Esophagus squamous epithelium (tissue), 5 donors: Measurements from ENCODE around the gene DALRD3. TPM values are rescaled to one million over a fixed set of nuclear protein-coding genes. Genes with fewer than 3 reads are reported as not detected.

Experiments used
- DNase-seq: peaks from one replicate; lab custom pipeline; 2025; lab: John Stamatoyannopoulos, UW
- H3K27ac ChIP-seq, 4 donors: fragments of 200-600 bp; sonication (generic); one replicate each; pipeline ENCODE4 v1.5.1; 2016 to 2019; ENCODE audit warnings: mild to moderate bottlenecking in 1 of 4
- H3K27me3 ChIP-seq, 4 donors: fragments of 200-600 bp; sonication (generic); 1 replicate in 3 of 4; 2 replicates in 1 of 4; pipeline versions ENCODE4 v1.5.1 to v1.6.0; 2017 to 2021; ENCODE audit warnings: antibody characterized with exemption in 1 of 4
- H3K36me3 ChIP-seq, 3 donors: fragments of 200-600 bp; sonication (generic); one replicate each; pipeline ENCODE4 v1.5.1; 2016 to 2019
- H3K4me1 ChIP-seq, 3 donors: fragments of 200-600 bp; sonication (generic); one replicate each; pipeline ENCODE4 v1.5.1; 2017 to 2019
- H3K4me3 ChIP-seq, 4 donors: fragments of 200-600 bp; sonication (generic); 1 replicate in 3 of 4; 2 replicates in 1 of 4; pipeline ENCODE4 v1.5.1; 2016 to 2019; ENCODE audit warnings: mild to moderate bottlenecking in 2 of 4, moderate library complexity in 1 of 4
- H3K9me3 ChIP-seq, 3 donors: fragments of 200-600 bp; sonication (generic); one replicate each; pipeline ENCODE4 v1.5.1; 2016 to 2019
- POLR2A ChIP-seq, 4 donors: fragments of 450-650 bp; IDR thresholded peaks; one replicate each; pipeline ENCODE4 v1.6.1; 2017; ENCODE audit warnings: antibody characterized with exemption in 4 of 4, mild to moderate bottlenecking in 4 of 4, moderate library complexity in 3 of 4
- WGBS, 2 donors: methylation state at CpG; one replicate each; pipeline ENCODE4 v1.1.5; 2018; 5-methylcytosine and 5-hydroxymethylcytosine counted together
- intact Hi-C: fragments of 100-400 bp; cut with DNase I; formaldehyde crosslinking; loops from one replicate; pipeline ENCODE4 v1.15.0; 2022
- total RNA-seq, 4 donors: library from RNA; depleted of rRNA; stranded (reverse); fragments of >200 nt; gene quantifications; one replicate each; pipeline ENCODE4 v1.1.0, GENCODE V29; 2016
- TF ChIP-seq, protein P1 (sequence below), 6 experiments: fragments of 450-650 bp in 4 of 6; fragments of 200-600 bp in 2 of 6; sonication (generic) in 2 of 6; IDR thresholded peaks; one replicate each; pipeline ENCODE4 v1.5.1; 2016 to 2019; ENCODE audit warnings: antibody characterized with exemption in 6 of 6, mild to moderate bottlenecking in 4 of 6, moderate library complexity in 4 of 6
- donor health status: DM: yes; HTN: yes; CAD: no.

Gene DALRD3, protein sequence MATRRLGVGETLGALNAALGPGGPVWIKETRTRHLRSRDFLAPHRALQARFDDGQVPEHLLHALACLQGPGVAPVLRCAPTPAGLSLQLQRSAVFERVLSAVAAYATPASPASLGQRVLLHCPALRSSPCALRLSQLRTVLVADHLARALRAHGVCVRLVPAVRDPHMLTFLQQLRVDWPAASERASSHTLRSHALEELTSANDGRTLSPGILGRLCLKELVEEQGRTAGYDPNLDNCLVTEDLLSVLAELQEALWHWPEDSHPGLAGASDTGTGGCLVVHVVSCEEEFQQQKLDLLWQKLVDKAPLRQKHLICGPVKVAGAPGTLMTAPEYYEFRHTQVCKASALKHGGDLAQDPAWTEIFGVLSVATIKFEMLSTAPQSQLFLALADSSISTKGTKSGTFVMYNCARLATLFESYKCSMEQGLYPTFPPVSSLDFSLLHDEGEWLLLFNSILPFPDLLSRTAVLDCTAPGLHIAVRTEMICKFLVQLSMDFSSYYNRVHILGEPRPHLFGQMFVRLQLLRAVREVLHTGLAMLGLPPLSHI
- total RNA-seq = 10 to 100 TPM; 34.4 to 42.4 (median 37.1) TPM

DNA sequence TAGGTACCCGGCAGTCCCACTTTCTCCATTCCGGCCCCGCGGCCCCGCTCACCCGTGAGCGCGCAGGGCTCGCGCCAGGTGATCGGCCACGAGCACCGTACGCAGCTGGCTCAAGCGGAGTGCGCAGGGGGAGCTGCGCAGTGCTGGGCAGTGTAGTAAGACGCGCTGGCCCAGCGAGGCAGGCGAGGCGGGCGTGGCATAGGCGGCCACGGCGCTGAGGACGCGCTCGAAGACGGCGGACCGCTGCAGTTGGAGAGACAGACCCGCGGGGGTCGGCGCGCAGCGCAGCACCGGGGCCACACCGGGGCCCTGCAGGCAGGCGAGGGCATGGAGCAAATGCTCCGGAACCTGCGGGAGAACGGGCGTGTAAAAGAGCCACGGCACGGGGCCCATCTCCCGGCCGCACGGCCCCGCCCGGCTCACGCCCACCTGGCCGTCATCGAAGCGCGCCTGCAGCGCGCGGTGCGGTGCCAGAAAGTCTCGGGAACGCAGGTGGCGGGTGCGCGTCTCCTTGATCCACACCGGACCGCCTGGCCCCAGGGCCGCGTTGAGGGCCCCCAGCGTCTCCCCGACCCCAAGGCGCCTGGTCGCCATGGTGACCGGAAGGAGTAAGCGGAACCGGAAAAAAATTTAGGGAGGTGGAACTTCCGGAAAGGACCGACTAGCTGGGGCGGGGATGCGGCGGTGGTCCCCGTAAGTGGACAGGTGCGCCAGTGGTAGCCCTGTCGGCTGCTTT lies at the start of gene DALRD3:
Gene DALRD3 (minus strand): TSS at position 610 of the 736 bp plus-strand sequence. CDS start 16 bp downstream, at position 594.
- no peaks in the 10 kb centered on the region for H3K9me3 ChIP-seq
- intact Hi-C loops = no loop called here
- no peak for DNase-seq
- H3K4me3 ChIP-seq = peak within 1 kb of the TSS; percentile 71 to 94 (median 86)
- WGBS, 2 donors = 0% methylated on average over 13 of the region's 85 CpGs
- peaks cover 11 to 42% (median 23%) of the 10 kb centered on the region in 3 donors for H3K36me3 ChIP-seq
- peaks cover 34 to 59% (median 35%) of the 10 kb centered on the region in 3 donors for H3K4me1 ChIP-seq
- H3K27me3 ChIP-seq = no peaks in the 10 kb centered on the region
- H3K27ac ChIP-seq = peak within 1 kb of the TSS; percentile 88 to 100 (median 96)
- TF ChIP-seq, protein P1, sequence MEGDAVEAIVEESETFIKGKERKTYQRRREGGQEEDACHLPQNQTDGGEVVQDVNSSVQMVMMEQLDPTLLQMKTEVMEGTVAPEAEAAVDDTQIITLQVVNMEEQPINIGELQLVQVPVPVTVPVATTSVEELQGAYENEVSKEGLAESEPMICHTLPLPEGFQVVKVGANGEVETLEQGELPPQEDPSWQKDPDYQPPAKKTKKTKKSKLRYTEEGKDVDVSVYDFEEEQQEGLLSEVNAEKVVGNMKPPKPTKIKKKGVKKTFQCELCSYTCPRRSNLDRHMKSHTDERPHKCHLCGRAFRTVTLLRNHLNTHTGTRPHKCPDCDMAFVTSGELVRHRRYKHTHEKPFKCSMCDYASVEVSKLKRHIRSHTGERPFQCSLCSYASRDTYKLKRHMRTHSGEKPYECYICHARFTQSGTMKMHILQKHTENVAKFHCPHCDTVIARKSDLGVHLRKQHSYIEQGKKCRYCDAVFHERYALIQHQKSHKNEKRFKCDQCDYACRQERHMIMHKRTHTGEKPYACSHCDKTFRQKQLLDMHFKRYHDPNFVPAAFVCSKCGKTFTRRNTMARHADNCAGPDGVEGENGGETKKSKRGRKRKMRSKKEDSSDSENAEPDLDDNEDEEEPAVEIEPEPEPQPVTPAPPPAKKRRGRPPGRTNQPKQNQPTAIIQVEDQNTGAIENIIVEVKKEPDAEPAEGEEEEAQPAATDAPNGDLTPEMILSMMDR (IDR thresholded peaks at IDR 0.05) = peak in 1 of 6 experiments; percentile 11
- peak in 2 of 4 donors; percentile 46 to 56 for TF ChIP-seq POLR2A (IDR thresholded peaks at IDR 0.05)

DNA sequence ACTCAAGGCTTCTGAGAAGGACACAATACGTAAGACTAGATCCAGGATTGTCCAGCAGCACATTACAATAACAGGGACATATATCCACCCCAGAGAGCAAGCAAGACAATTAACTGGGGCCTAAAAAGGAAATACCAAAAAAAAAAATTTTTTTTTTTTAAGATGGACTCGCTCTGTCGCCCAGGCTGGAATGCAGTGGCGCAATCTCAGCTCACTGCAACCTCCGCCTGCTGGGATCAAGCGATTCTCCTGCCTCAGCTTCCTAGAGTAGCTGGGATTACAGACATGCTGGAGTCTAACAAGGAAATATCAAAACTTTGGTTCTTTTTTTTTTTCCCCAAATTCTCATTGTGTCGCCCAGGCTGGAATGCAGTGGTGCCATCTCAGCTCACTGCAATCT lies 39.6 kb upstream of the DALRD3 start:
- Histone ChIP-seq H3K4me1 (no peaks in the 10 kb centered on the region), H3K4me3 (no peak overlapping the region), H3K9me3 (no peaks in the 10 kb centered on the region), H3K27ac (no peak overlapping the region), H3K27me3 (no peaks in the 10 kb centered on the region), H3K36me3 (peaks cover 22 to 100% (median 31%) of the 10 kb centered on the region in 3 donors)
- 85 to 93% methylated on average over 7 of the region's 7 CpGs for WGBS, 2 donors
- TF ChIP-seq, protein P1 (IDR thresholded peaks at IDR 0.05) = no peak
- no peak for TF ChIP-seq POLR2A (IDR thresholded peaks at IDR 0.05)
- intact Hi-C loops = no loop called here
- DNase-seq = no peak

DNA sequence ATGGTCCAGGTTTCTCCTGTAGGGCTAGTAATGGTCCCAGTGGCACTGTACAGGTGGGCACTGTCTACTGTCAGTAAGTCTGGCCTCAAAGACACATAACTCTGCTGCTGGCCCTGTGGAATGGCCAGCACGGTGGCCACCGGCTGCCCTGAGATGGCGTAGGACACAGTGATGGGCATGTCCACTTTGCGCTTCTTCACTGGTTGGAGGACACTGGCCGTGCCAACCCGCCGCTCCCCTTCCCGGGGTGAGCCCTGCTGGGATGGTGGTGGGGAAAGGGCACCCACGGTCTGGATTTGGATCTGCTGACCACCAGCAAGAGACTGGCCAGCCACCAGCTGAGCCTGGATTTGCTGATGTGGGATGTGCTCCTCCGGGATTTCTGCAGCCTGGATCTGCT lies 38.9 kb upstream of the DALRD3 start:
- Histone ChIP-seq H3K36me3 (peaks cover 22 to 100% (median 35%) of the 10 kb centered on the region in 3 donors), H3K27me3 (no peaks in the 10 kb centered on the region), H3K9me3 (no peaks in the 10 kb centered on the region), H3K4me3 (no peak overlapping the region), H3K27ac (no peak overlapping the region), H3K4me1 (no peaks in the 10 kb centered on the region)
- intact Hi-C loops = no loop called here
- no peak for DNase-seq
- TF ChIP-seq, protein P1 (IDR thresholded peaks at IDR 0.05) = no peak
- no peak for TF ChIP-seq POLR2A (IDR thresholded peaks at IDR 0.05)
- 80 to 88% methylated on average over 1 to 9 of the region's 10 CpGs for WGBS, 2 donors

DNA sequence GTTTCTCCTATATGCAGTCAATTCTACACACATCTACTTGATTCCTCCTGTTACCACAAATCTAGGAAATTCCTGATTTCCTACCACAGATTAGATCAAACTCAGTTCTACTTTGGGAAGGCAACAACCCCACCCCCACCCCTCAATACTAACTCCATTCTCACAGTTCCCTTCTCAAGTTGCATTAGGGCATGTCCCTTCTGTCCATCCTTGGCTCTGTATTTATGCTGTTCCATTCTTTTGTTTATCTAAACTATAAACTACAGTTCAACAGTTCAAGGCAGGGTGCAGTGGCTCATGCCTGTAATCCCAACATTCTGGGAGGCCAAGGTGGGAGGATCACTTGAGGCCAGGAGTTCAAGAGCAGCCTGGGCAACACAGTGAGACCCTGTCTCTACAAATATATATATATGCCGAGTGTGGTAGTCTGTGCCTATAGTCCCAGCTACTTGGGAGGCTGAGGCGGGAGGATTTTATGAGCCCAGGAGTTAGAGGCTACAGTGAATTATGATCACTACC lies 36.0 kb upstream of the DALRD3 start:
- 90% methylated on average over 2 of the region's 2 CpGs for WGBS, 2 donors
- peaks cover 24 to 94% (median 35%) of the 10 kb centered on the region in 3 donors for H3K36me3 ChIP-seq
- no peaks in the 10 kb centered on the region for H3K27me3 ChIP-seq
- H3K4me1 ChIP-seq = no peaks in the 10 kb centered on the region
- no peak for TF ChIP-seq POLR2A (IDR thresholded peaks at IDR 0.05)
- TF ChIP-seq, protein P1 (IDR thresholded peaks at IDR 0.05) = no peak
- H3K27ac ChIP-seq = no peak overlapping the region
- intact Hi-C loops = no loop called here
- DNase-seq = no peak
- H3K4me3 ChIP-seq = no peak overlapping the region
- H3K9me3 ChIP-seq = no peaks in the 10 kb centered on the region
